K562 (cell line): ENCODE results near the gene SKAP1.

Experiments used
- CTCF ChIP-seq, 3 experiments: IDR thresholded peaks in 2 of 3; conservative IDR thresholded peaks in 1 of 3; 2 replicates each; pipeline ENCODE4 v1.5.1; 2011 to 2012; ENCODE audit warnings: low read length in 3 of 3, mild to moderate bottlenecking in 3 of 3, control low read depth in 2 of 3, improper control_type of control experiment in 1 of 3, inconsistent platforms in 1 of 3, low read depth in 1 of 3, mixed read lengths in 1 of 3, moderate library complexity in 1 of 3; ENCODE audit not compliant: insufficient read depth in 2 of 3
- NR3C1 ChIP-seq: sonication (generic); formaldehyde crosslinking; IDR thresholded peaks from 2 replicates; pipeline ENCODE4 v1.8.1; 2022; ENCODE audit warnings: missing genetic modification reagents

DNA sequence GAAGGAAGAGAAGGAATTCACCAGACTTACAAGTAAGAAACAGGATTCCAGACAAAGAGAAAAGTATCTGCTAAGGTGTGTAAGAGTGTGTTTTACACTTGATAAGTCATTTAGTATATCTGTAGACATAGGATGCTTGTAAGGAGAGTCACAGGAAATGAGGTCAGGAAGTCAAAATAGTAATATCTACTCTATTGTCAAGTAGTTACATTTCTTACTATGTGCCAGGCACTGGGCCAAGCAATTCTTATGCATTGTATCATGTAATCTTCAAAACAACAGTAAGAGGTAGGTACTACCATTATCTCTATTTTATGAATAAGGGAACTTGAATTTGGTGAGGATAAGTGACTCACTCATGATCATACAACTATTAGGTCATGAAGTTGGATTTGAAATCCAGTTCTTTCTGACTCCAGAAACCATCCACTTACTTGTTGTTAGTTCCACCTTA lies 193.3 kb downstream of the SKAP1 start:
- TF ChIP-seq CTCF (IDR thresholded peaks at IDR 0.05 in 2 of 3, conservative IDR thresholded peaks at IDR 0.05 in 1 of 3; ENCODE audit: insufficient read depth in 2 of 3, low read depth in 1 of 3, low read length in 3 of 3) (no peak), NR3C1 (no peak)
